Neural cell (in vitro differentiated cells): Measurements from ENCODE around the gene CLASP1. TPM values are rescaled to one million over a fixed set of nuclear protein-coding genes. Genes with fewer than 3 reads are reported as not detected.

ENCODE experiments used
- H2AFZ ChIP-seq: fragments of 200-600, 300-800 bp; sonication (generic), shearing (Covaris generic); 2 replicates; pipeline ENCODE4 v1.6.0; 2014; ENCODE audit warnings: low read depth, mild to moderate bottlenecking, antibody characterized with exemption, low read length, moderate library complexity
- H3F3A ChIP-seq: fragments of 200-600 bp; shearing (Covaris generic); 2 replicates; pipeline ENCODE4 v1.6.1; 2016; ENCODE audit warnings: mild to moderate bottlenecking, moderate library complexity, mixed read lengths, antibody characterized with exemption, low read length; ENCODE audit not compliant: insufficient read depth, poor library complexity, severe bottlenecking
- H3K27ac ChIP-seq: fragments of 200-600, 300-800 bp; sonication (generic), shearing (Covaris generic); 2 replicates; pipeline ENCODE4 v1.5.1; 2014; ENCODE audit warnings: mild to moderate bottlenecking, low read length, moderate library complexity
- H3K27me3 ChIP-seq: fragments of 300-800, 200-600 bp; sonication (generic), shearing (Covaris generic); 2 replicates; pipeline ENCODE4 v1.6.0; 2014; ENCODE audit warnings: mild to moderate bottlenecking, low read depth, low read length, moderate library complexity; ENCODE audit not compliant: insufficient read depth
- H3K36me3 ChIP-seq: fragments of 300-800, 200-600 bp; sonication (generic), shearing (Covaris generic); 2 replicates; pipeline ENCODE4 v1.5.1; 2014; ENCODE audit warnings: mild to moderate bottlenecking, antibody characterized with exemption, low read length, moderate library complexity; ENCODE audit not compliant: insufficient read depth
- H3K4me2 ChIP-seq: fragments of 300-800, 200-600 bp; sonication (generic), shearing (Covaris generic); 2 replicates; pipeline ENCODE4 v1.6.0; 2014; ENCODE audit warnings: mild to moderate bottlenecking, low read length
- H3K4me3 ChIP-seq: fragments of 300-800, 200-600 bp; sonication (generic), shearing (Covaris generic); 2 replicates; pipeline ENCODE4 v1.5.1; 2014; ENCODE audit warnings: mild to moderate bottlenecking, low read length, moderate library complexity
- H3K79me2 ChIP-seq: fragments of 200-600 bp; shearing (Covaris generic); replicated peaks from 2 replicates; pipeline ENCODE4 v1.6.0; 2014; ENCODE audit warnings: mild to moderate bottlenecking, low read length, moderate library complexity; ENCODE audit not compliant: insufficient read depth
- H3K9ac ChIP-seq: fragments of 300-800, 200-600 bp; sonication (generic), shearing (Covaris generic); 2 replicates; pipeline ENCODE4 v1.6.1; 2016; ENCODE audit warnings: mild to moderate bottlenecking, low read length, mixed read lengths
- H3K9me2 ChIP-seq: fragments of 200-600 bp; shearing (Covaris generic); 2 replicates; pipeline ENCODE4 v1.6.1; 2016; ENCODE audit warnings: mild to moderate bottlenecking, low read length, mixed read lengths; ENCODE audit not compliant: insufficient read depth
- H3K9me3 ChIP-seq: fragments of 200-600, 300-800 bp; sonication (generic), shearing (Covaris generic); 2 replicates; pipeline ENCODE4 v1.6.1; 2016; ENCODE audit warnings: mild to moderate bottlenecking, mixed run types, low read length, moderate library complexity, mixed read lengths
- H4K20me1 ChIP-seq: fragments of 200-600 bp; shearing (Covaris generic); 2 replicates; pipeline ENCODE4 v1.6.1; 2016; ENCODE audit warnings: mild to moderate bottlenecking, mixed run types; ENCODE audit not compliant: insufficient read depth
- EP300 ChIP-seq: fragments of 450-650 bp; conservative IDR thresholded peaks from 2 replicates; pipeline ENCODE4 v1.6.1; 2014; ENCODE audit warnings: antibody characterized with exemption, mild to moderate bottlenecking, moderate library complexity; ENCODE audit not compliant: poor library complexity, severe bottlenecking
- EZH2 ChIP-seq: fragments of 200-600, 300-800 bp; shearing (Covaris generic), sonication (generic); IDR thresholded peaks from 2 replicates; pipeline ENCODE4 v1.6.1; 2014; ENCODE audit warnings: antibody characterized with exemption, low read length, borderline replicate concordance, mild to moderate bottlenecking; ENCODE audit not compliant: insufficient read depth, poor library complexity, severe bottlenecking
- MXI1 ChIP-seq: fragments of 450-650 bp; conservative IDR thresholded peaks from 2 replicates; pipeline ENCODE4 v1.6.1; 2014; ENCODE audit warnings: antibody characterized with exemption, mild to moderate bottlenecking; ENCODE audit not compliant: poor library complexity, severe bottlenecking
- POLR2AphosphoS5 ChIP-seq: IDR thresholded peaks from 2 replicates; pipeline ENCODE4 v1.6.1; 2012
- RAD21 ChIP-seq: fragments of 450-650 bp; conservative IDR thresholded peaks from 2 replicates; pipeline ENCODE4 v1.6.1; 2014; ENCODE audit warnings: antibody characterized with exemption, mild to moderate bottlenecking, moderate library complexity
- REST ChIP-seq: IDR thresholded peaks from 2 replicates; pipeline ENCODE4 v1.6.1; 2012; ENCODE audit warnings: borderline replicate concordance
- SMC3 ChIP-seq: fragments of 450-650 bp; conservative IDR thresholded peaks from 2 replicates; pipeline ENCODE4 v1.6.1; 2014; ENCODE audit warnings: antibody characterized with exemption, mild to moderate bottlenecking, moderate library complexity; ENCODE audit not compliant: poor library complexity
- TAF1 ChIP-seq: IDR thresholded peaks from 2 replicates; pipeline ENCODE4 v1.6.1; 2012; ENCODE audit warnings: low read depth
- polyA plus RNA-seq: library from polyadenylated mRNA; depleted of rRNA; stranded (reverse); fragments of >200 nt; gene quantifications from 2 replicates; pipeline ENCODE4 v1.2.3, GENCODE V29; 2014
- TF ChIP-seq, protein P1 (sequence below): fragments of 450-650 bp; IDR thresholded peaks from 2 replicates; pipeline ENCODE4 v1.5.1; 2014; ENCODE audit warnings: antibody characterized with exemption, mild to moderate bottlenecking, moderate library complexity; ENCODE audit not compliant: poor library complexity, severe bottlenecking

Gene CLASP1
- polyA plus RNA-seq, 1 donor from 2014 or later, result 41.3 TPM

DNA sequence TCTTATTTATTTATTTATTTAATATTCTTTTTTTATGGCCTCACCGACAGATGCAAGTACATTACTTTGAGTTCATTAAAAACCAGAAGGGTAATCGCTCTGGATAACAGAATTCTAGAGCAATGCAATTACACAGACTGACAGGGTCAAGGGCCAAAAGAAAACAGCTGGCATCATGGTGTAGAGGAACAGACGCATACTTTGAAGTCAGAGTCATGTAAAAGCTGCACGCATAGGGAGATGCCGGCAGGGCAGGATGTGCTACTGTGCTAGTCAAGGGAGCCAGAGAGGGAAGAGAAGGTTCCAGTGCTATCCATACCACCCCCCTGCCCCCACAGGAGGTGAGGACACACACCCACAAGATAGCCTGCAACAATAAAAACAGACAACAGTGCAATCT, 249.1 kb downstream of the CLASP1 start:
- TF ChIP-seq EZH2, result no peak
- TF ChIP-seq EP300, result no peak
- TF ChIP-seq RAD21, result no peak
- no peak for TF ChIP-seq TAF1
- TF ChIP-seq, protein P1, sequence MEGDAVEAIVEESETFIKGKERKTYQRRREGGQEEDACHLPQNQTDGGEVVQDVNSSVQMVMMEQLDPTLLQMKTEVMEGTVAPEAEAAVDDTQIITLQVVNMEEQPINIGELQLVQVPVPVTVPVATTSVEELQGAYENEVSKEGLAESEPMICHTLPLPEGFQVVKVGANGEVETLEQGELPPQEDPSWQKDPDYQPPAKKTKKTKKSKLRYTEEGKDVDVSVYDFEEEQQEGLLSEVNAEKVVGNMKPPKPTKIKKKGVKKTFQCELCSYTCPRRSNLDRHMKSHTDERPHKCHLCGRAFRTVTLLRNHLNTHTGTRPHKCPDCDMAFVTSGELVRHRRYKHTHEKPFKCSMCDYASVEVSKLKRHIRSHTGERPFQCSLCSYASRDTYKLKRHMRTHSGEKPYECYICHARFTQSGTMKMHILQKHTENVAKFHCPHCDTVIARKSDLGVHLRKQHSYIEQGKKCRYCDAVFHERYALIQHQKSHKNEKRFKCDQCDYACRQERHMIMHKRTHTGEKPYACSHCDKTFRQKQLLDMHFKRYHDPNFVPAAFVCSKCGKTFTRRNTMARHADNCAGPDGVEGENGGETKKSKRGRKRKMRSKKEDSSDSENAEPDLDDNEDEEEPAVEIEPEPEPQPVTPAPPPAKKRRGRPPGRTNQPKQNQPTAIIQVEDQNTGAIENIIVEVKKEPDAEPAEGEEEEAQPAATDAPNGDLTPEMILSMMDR, result no peak
- TF ChIP-seq REST, result no peak
- TF ChIP-seq SMC3, result no peak
- no peak for TF ChIP-seq MXI1
- no peak for TF ChIP-seq POLR2AphosphoS5
- H2AFZ ChIP-seq, result no peak overlapping the region
- peaks cover 7% of the 10 kb centered on the region for H3K36me3 ChIP-seq
- no peak overlapping the region for H3K4me3 ChIP-seq
- no peak overlapping the region for H3K9ac ChIP-seq
- H4K20me1 ChIP-seq, result no peaks in the 10 kb centered on the region
- H3F3A ChIP-seq, result no peaks in the 10 kb centered on the region
- no peaks in the 10 kb centered on the region for H3K9me3 ChIP-seq
- no peaks in the 10 kb centered on the region for H3K27me3 ChIP-seq
- no peaks in the 10 kb centered on the region for H3K79me2 ChIP-seq
- no peak overlapping the region for H3K4me2 ChIP-seq
- no peaks in the 10 kb centered on the region for H3K9me2 ChIP-seq
- H3K27ac ChIP-seq, result no peak overlapping the region

DNA sequence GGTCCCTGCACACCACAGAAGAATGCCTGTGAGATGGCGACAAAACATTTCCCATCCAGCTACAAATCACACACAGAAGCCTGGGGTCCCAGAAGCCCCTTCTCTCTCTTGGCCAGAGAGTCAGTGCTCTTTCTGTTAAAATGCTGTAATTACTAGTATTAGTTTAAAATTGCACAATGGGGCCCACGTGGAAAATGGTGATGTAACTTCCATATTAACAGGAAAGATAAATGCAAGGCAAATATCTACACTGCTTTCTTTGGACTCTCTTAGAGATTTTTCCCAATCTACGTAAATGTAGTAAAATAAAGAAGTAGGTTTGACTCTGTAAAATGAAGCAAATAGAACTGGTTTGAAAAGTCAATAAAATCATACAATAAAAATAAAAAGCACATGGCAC, 250.4 kb downstream of the CLASP1 start:
- no peaks in the 10 kb centered on the region for H3K9me2 ChIP-seq
- no peaks in the 10 kb centered on the region for H3F3A ChIP-seq
- no peaks in the 10 kb centered on the region for H3K9me3 ChIP-seq
- H3K9ac ChIP-seq, result no peak overlapping the region
- no peak overlapping the region for H2AFZ ChIP-seq
- H3K36me3 ChIP-seq, result peaks cover 7% of the 10 kb centered on the region
- H4K20me1 ChIP-seq, result no peaks in the 10 kb centered on the region
- H3K4me2 ChIP-seq, result no peak overlapping the region
- no peak overlapping the region for H3K27ac ChIP-seq
- H3K79me2 ChIP-seq, result no peaks in the 10 kb centered on the region
- H3K27me3 ChIP-seq, result no peaks in the 10 kb centered on the region
- TF ChIP-seq REST (no peak), EZH2 (no peak), MXI1 (no peak), RAD21 (no peak), TAF1 (no peak), POLR2AphosphoS5 (no peak), SMC3 (no peak), EP300 (no peak)
- TF ChIP-seq, protein P1, result no peak
- H3K4me3 ChIP-seq, result no peak overlapping the region
